Panc1 (cell line): Measurements from ENCODE around the gene NEURL2.

Source experiments
- CTCF ChIP-seq: fragments of 450-650 bp; IDR thresholded peaks from 2 replicates; pipeline ENCODE4 v1.5.1; 2017; ENCODE audit warnings: mild to moderate bottlenecking
- POLR2AphosphoS5 ChIP-seq: IDR thresholded peaks from 2 replicates; pipeline ENCODE4 v1.6.1; 2012; ENCODE audit warnings: mild to moderate bottlenecking, low read depth, low read length, moderate library complexity
- REST ChIP-seq, 2 experiments: IDR thresholded peaks; 2 replicates each; pipeline ENCODE4 v1.6.1; 2011 to 2012; ENCODE audit warnings: low read depth in 2 of 2, control low read depth in 1 of 2, low read length in 1 of 2, mild to moderate bottlenecking in 1 of 2, moderate library complexity in 1 of 2; ENCODE audit not compliant: insufficient read depth in 1 of 2
- TCF7L2 ChIP-seq: IDR thresholded peaks from 2 replicates; pipeline ENCODE4 v1.6.1; 2011; ENCODE audit warnings: mild to moderate bottlenecking, low read depth, low read length, inconsistent platforms

- TF ChIP-seq CTCF (no peak), POLR2AphosphoS5 (no peak), TCF7L2 (no peak), REST (IDR thresholded peaks at IDR 0.05; ENCODE audit: insufficient read depth in 1 of 2, low read depth in 2 of 2, low read length in 1 of 2) (no peak)
Observed at GRCh38 chr20:45894797-45895196, 3.8 kb upstream of the NEURL2 start.
